HEK293 (cell line): Measurements from ENCODE around the gene SRSF11.

Experiments used
- AEBP2 ChIP-seq: fragments of 450-650 bp; formaldehyde crosslinking; IDR thresholded peaks from 2 replicates; pipeline ENCODE4 v1.5.1; 2016; ENCODE audit warnings: missing biosample characterization, missing genetic modification characterization, borderline replicate concordance
- MZF1 ChIP-seq: fragments of 450-650 bp; formaldehyde crosslinking; IDR thresholded peaks from 2 replicates; pipeline ENCODE4 v1.5.1; 2017; ENCODE audit warnings: missing biosample characterization, missing genetic modification characterization, borderline replicate concordance
- REST ChIP-seq: fragments of 450-650 bp; formaldehyde crosslinking; IDR thresholded peaks from 2 replicates; pipeline ENCODE4 v1.5.1; 2016; ENCODE audit warnings: missing biosample characterization, missing genetic modification characterization
- SCRT2 ChIP-seq: fragments of 450-650 bp; formaldehyde crosslinking; IDR thresholded peaks from 2 replicates; pipeline ENCODE4 v1.5.1; 2016; ENCODE audit warnings: missing biosample characterization, missing genetic modification characterization
- YY2 ChIP-seq: fragments of 450-650 bp; formaldehyde crosslinking; IDR thresholded peaks from 2 replicates; pipeline ENCODE4 v1.5.1; 2016; ENCODE audit warnings: missing biosample characterization, missing genetic modification characterization
- ZBTB10 ChIP-seq: fragments of 450-650 bp; formaldehyde crosslinking; IDR thresholded peaks from 2 replicates; pipeline ENCODE4 v1.5.1; 2016; ENCODE audit warnings: missing biosample characterization, missing genetic modification characterization
- ZFP69B ChIP-seq: fragments of 450-650 bp; formaldehyde crosslinking; IDR thresholded peaks from 2 replicates; pipeline ENCODE4 v1.5.1; 2016; ENCODE audit warnings: missing biosample characterization, missing genetic modification characterization
- ZNF121 ChIP-seq: fragments of 450-650 bp; formaldehyde crosslinking; IDR thresholded peaks from 2 replicates; pipeline ENCODE4 v1.5.1; 2016; ENCODE audit warnings: missing biosample characterization, missing genetic modification characterization
- ZNF138 ChIP-seq: fragments of 450-650 bp; formaldehyde crosslinking; IDR thresholded peaks from 2 replicates; pipeline ENCODE4 v1.5.1; 2016; ENCODE audit warnings: missing biosample characterization, missing genetic modification characterization, borderline replicate concordance
- ZNF214 ChIP-seq: fragments of 450-650 bp; formaldehyde crosslinking; IDR thresholded peaks from 2 replicates; pipeline ENCODE4 v1.5.1; 2017; ENCODE audit warnings: missing biosample characterization, mild to moderate bottlenecking, missing genetic modification characterization, borderline replicate concordance
- ZNF558 ChIP-seq: fragments of 450-650 bp; formaldehyde crosslinking; IDR thresholded peaks from 2 replicates; pipeline ENCODE4 v1.5.1; 2016; ENCODE audit warnings: missing biosample characterization, missing genetic modification characterization
- ZNF580 ChIP-seq: fragments of 450-650 bp; formaldehyde crosslinking; IDR thresholded peaks from 2 replicates; pipeline ENCODE4 v1.5.1; 2016; ENCODE audit warnings: missing biosample characterization, missing genetic modification characterization
- ZNF585B ChIP-seq: fragments of 450-650 bp; formaldehyde crosslinking; IDR thresholded peaks from 2 replicates; pipeline ENCODE4 v1.5.1; 2016; ENCODE audit warnings: missing biosample characterization, missing genetic modification characterization
- ZNF600 ChIP-seq: fragments of 450-650 bp; formaldehyde crosslinking; IDR thresholded peaks from 2 replicates; pipeline ENCODE4 v1.5.1; 2016; ENCODE audit warnings: missing biosample characterization, missing genetic modification characterization
- ZNF626 ChIP-seq: fragments of 450-650 bp; sonication (Bioruptor Pico); formaldehyde crosslinking; IDR thresholded peaks from 2 replicates; pipeline ENCODE4 v1.5.1; 2018; ENCODE audit warnings: missing biosample characterization, missing genetic modification characterization, inconsistent platforms
- ZNF747 ChIP-seq: fragments of 450-650 bp; formaldehyde crosslinking; IDR thresholded peaks from 2 replicates; pipeline ENCODE4 v1.5.1; 2016; ENCODE audit warnings: missing biosample characterization, missing genetic modification characterization
- ZNF792 ChIP-seq: fragments of 450-650 bp; formaldehyde crosslinking; IDR thresholded peaks from 2 replicates; pipeline ENCODE4 v1.5.1; 2016; ENCODE audit warnings: missing biosample characterization, missing genetic modification characterization
- ZNF843 ChIP-seq: fragments of 450-650 bp; formaldehyde crosslinking; IDR thresholded peaks from 2 replicates; pipeline ENCODE4 v1.5.1; 2016; ENCODE audit warnings: missing biosample characterization, missing genetic modification characterization
- ZSCAN23 ChIP-seq: fragments of 450-650 bp; formaldehyde crosslinking; IDR thresholded peaks from 2 replicates; pipeline ENCODE4 v1.5.1; 2016; ENCODE audit warnings: missing biosample characterization, missing genetic modification characterization
- TF ChIP-seq, protein P1 (sequence below): fragments of 450-650 bp; formaldehyde crosslinking; IDR thresholded peaks from 2 replicates; pipeline ENCODE4 v1.5.0; 2017; ENCODE audit warnings: missing biosample characterization, missing genetic modification characterization, borderline replicate concordance
- TF ChIP-seq, protein P2 (sequence below): fragments of 450-650 bp; formaldehyde crosslinking; IDR thresholded peaks from 2 replicates; pipeline ENCODE4 v1.5.1; 2017; ENCODE audit warnings: missing biosample characterization, missing genetic modification characterization
- TF ChIP-seq, protein P3 (sequence below): fragments of 450-650 bp; formaldehyde crosslinking; IDR thresholded peaks from 2 replicates; pipeline ENCODE4 v1.5.1; 2016; ENCODE audit warnings: missing biosample characterization, missing genetic modification characterization
- TF ChIP-seq, protein P4 (sequence below): fragments of 450-650 bp; formaldehyde crosslinking; IDR thresholded peaks from 2 replicates; pipeline ENCODE4 v1.5.1; 2016; ENCODE audit warnings: missing biosample characterization, missing genetic modification characterization

Gene SRSF11

GRCh38 chr1:70205434-70206118 lies 15.6 kb upstream of the SRSF11 start, which contains the start of gene LRRC40 (continued):
- peak; percentile 43; the same call in 1 of the 2 replicates for TF ChIP-seq ZNF843 (tag by site-specific recombination)
- TF ChIP-seq, protein P1, sequence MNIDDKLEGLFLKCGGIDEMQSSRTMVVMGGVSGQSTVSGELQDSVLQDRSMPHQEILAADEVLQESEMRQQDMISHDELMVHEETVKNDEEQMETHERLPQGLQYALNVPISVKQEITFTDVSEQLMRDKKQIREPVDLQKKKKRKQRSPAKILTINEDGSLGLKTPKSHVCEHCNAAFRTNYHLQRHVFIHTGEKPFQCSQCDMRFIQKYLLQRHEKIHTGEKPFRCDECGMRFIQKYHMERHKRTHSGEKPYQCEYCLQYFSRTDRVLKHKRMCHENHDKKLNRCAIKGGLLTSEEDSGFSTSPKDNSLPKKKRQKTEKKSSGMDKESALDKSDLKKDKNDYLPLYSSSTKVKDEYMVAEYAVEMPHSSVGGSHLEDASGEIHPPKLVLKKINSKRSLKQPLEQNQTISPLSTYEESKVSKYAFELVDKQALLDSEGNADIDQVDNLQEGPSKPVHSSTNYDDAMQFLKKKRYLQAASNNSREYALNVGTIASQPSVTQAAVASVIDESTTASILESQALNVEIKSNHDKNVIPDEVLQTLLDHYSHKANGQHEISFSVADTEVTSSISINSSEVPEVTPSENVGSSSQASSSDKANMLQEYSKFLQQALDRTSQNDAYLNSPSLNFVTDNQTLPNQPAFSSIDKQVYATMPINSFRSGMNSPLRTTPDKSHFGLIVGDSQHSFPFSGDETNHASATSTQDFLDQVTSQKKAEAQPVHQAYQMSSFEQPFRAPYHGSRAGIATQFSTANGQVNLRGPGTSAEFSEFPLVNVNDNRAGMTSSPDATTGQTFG: no peak
- no peak for TF ChIP-seq YY2
- no peak for TF ChIP-seq AEBP2 (tag by site-specific recombination)
- no peak for TF ChIP-seq ZNF792 (tag by site-specific recombination)
- TF ChIP-seq REST (tag by site-specific recombination): no peak
- no peak for TF ChIP-seq ZNF747 (tag by site-specific recombination)
- no peak for TF ChIP-seq ZNF580
- TF ChIP-seq, protein P2, sequence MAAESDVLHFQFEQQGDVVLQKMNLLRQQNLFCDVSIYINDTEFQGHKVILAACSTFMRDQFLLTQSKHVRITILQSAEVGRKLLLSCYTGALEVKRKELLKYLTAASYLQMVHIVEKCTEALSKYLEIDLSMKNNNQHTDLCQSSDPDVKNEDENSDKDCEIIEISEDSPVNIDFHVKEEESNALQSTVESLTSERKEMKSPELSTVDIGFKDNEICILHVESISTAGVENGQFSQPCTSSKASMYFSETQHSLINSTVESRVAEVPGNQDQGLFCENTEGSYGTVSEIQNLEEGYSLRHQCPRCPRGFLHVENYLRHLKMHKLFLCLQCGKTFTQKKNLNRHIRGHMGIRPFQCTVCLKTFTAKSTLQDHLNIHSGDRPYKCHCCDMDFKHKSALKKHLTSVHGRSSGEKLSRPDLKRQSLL (tag by site-specific recombination): no peak
- TF ChIP-seq ZNF626 (tag by site-specific recombination): no peak
- peak; percentile 89 for TF ChIP-seq ZNF600
- TF ChIP-seq ZNF138: no peak
- TF ChIP-seq MZF1 (tag by site-specific recombination): no peak
- no peak for TF ChIP-seq ZNF558 (tag by site-specific recombination)
- TF ChIP-seq ZFP69B (tag by site-specific recombination): 0 out of 2 replicates have a peak, but pooled peaks have one; percentile 37
- TF ChIP-seq ZBTB10: no peak
- no peak for TF ChIP-seq SCRT2
- TF ChIP-seq ZNF121: no peak
- no peak for TF ChIP-seq ZNF214
- no peak for TF ChIP-seq ZNF585B (tag by site-specific recombination)
- TF ChIP-seq, protein P3, sequence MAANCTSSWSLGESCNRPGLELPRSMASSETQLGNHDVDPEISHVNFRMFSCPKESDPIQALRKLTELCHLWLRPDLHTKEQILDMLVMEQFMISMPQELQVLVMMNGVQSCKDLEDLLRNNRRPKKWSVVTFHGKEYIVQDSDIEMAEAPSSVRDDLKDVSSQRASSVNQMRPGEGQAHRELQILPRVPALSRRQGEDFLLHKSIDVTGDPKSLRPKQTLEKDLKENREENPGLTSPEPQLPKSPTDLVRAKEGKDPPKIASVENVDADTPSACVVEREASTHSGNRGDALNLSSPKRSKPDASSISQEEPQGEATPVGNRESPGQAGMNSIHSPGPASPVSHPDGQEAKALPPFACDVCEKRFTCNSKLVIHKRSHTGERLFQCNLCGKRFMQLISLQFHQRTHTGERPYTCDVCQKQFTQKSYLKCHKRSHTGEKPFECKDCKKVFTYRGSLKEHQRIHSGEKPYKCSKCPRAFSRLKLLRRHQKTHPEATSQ (tag by site-specific recombination): no peak
- TF ChIP-seq ZSCAN23 (tag by site-specific recombination): no peak
- TF ChIP-seq, protein P4, sequence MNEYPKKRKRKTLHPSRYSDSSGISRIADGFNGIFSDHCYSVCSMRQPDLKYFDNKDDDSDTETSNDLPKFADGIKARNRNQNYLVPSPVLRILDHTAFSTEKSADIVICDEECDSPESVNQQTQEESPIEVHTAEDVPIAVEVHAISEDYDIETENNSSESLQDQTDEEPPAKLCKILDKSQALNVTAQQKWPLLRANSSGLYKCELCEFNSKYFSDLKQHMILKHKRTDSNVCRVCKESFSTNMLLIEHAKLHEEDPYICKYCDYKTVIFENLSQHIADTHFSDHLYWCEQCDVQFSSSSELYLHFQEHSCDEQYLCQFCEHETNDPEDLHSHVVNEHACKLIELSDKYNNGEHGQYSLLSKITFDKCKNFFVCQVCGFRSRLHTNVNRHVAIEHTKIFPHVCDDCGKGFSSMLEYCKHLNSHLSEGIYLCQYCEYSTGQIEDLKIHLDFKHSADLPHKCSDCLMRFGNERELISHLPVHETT (tag by site-specific recombination): peak; percentile 86; the same call in 1 of the 2 replicates
